ENCODE measurements around the gene MORC3.
"Not testable (repeated sequence)": the region's sequence is repeated elsewhere in the genome, so short reads cannot be mapped to it uniquely, and the experiment has no call there.

The MORC3 gene

DNA sequence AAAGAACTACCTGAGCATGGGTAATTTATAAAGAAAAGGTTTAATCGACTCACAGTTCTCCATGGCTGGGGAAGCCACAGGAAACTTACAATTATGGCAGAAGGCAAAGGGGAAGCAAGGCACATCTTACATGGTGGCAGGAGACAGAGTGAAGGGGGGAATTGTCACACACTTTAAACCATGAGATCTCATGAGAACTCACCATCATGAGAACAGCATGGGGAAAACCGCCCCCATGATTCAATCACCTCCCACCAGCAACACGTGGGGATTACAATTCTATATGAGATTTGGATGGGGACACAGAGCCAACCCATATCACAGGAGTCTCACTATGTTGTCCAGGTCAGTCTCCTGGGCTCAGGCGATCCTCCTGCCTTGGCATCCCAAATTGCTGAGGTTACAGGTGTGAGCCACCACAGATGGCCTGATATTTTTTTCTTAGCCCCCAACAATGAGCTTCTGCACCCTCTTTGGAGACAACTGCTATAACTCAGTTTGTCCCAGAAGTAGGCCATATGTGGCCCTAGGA, 22.5 kb upstream of the MORC3 start:
- TF ChIP-seq, protein P1, sequence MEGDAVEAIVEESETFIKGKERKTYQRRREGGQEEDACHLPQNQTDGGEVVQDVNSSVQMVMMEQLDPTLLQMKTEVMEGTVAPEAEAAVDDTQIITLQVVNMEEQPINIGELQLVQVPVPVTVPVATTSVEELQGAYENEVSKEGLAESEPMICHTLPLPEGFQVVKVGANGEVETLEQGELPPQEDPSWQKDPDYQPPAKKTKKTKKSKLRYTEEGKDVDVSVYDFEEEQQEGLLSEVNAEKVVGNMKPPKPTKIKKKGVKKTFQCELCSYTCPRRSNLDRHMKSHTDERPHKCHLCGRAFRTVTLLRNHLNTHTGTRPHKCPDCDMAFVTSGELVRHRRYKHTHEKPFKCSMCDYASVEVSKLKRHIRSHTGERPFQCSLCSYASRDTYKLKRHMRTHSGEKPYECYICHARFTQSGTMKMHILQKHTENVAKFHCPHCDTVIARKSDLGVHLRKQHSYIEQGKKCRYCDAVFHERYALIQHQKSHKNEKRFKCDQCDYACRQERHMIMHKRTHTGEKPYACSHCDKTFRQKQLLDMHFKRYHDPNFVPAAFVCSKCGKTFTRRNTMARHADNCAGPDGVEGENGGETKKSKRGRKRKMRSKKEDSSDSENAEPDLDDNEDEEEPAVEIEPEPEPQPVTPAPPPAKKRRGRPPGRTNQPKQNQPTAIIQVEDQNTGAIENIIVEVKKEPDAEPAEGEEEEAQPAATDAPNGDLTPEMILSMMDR (IDR thresholded peaks at IDR 0.05; ENCODE audit: low read length, missing control alignments): no peak
- no peak for DNase-seq (ENCODE audit: low read depth)
- H3K4me3 ChIP-seq (replicated peaks; ENCODE audit: low read depth, low read length): no peak overlapping the region

DNA sequence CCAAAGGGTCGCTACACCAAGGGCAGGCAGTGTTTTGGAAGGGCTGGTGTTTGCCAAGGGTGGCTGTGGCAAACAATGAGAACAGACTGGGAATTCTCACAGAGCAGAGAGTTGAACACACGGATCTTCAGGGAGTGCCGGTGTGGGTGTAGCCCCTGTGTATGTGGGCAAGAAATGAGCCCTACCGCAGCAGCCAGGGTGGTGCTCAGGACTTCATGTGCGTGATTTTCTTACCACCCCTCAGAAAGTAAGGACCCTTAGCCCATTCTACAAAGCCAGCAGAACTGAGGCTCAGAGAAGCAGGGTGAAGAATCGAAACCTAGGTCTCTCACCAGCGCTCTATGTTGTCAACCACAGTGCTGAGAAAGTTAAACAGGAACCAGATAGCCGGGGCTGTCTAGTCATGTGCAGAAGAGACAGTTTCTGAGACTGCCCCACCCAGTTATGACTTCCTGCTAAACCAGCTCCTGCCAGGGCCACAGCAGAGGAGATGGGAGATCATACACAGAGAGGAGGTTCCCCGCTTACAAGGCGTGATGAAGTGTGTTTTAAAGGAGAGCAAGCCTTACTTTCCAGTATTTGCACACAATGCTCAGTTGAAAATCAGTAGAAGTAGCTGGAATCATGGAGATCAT, 21.9 kb upstream of the MORC3 start:
- TF ChIP-seq, protein P1 (IDR thresholded peaks at IDR 0.05; ENCODE audit: low read length, missing control alignments): no peak
- H3K4me3 ChIP-seq (replicated peaks; ENCODE audit: low read depth, low read length): no peak overlapping the region
- DNase-seq (ENCODE audit: low read depth): no peak

DNA sequence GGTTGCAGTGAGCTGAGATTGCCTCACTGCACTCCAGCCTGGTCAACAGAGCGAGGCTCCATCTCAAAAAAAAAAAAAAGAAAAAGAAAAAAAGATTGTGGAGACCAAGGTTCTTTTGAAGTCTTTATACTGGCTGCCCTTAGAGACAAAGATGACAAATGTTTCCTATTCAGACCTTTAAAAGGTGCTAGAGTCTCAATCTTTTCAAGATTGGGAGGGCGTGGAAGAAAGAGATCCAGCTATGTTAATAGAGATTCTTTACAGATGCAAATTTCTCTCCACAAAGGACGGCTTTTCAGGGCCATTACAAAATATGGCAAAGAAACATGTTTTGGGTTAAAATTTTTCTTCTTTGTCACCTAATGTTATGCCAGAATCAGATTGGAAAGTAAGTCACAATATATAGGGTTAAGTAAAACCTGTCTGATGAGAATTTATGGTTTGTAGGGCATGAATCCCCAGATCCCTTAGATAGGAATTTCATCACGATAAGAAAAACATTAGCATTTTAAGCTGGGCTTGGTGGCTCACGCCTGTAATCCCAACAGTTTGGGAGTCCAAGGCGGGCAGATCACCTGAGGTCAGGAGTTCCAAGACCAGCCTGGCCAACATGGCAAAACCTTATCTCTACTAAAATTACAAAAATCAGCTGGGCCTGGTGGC, 13.0 kb upstream of the MORC3 start:
- no peak for DNase-seq (ENCODE audit: low read depth)
- TF ChIP-seq, protein P1 (IDR thresholded peaks at IDR 0.05; ENCODE audit: low read length, missing control alignments): no peak
- no peak overlapping the region for H3K4me3 ChIP-seq (replicated peaks; ENCODE audit: low read depth, low read length)

DNA sequence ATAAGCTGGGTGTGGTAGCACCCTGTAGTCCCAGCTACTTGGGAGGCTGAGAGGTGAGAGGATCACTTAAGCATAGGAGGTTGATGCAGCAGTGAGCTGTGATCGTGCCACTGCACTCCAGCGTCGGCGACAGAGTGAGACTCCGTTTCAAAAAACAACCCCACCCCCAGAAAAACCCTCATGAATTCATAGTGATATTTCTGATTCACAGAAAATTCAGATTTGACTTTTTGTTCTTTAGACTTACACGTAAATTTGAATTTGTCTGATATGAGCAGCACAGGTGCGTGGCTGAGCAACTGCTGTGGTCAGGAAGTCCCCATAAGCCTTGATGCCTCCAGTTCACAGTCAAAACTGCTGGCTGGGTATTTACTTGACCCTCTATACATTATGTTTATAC, 10.0 kb upstream of the MORC3 start:
- TF ChIP-seq, protein P1 (IDR thresholded peaks at IDR 0.05; ENCODE audit: low read length, missing control alignments): no peak
- DNase-seq (ENCODE audit: low read depth): no peak
- H3K4me3 ChIP-seq (replicated peaks; ENCODE audit: low read depth, low read length): no peak overlapping the region

DNA sequence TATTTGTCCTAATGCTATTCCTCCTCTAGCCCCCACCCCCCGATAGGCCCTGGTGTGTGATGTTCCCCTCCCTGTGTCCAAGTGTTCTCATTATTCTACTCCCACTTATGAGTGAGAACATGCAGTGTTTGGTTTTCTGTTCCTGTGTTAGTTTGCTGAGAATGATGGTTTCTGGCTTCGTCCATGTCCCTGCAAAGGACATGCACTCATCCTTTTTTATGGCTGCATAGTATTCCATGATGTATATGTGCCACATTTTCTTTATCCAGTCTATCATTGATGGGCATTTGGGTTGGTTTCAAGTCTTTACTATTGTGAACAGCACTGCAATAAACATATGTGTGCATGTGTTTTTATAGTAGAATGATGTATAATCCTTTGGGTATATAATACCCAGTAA, 6.6 kb upstream of the MORC3 start:
- H3K4me3 ChIP-seq (replicated peaks; ENCODE audit: low read depth, low read length); DNase-seq (ENCODE audit: low read depth): not testable (repeated sequence)

DNA sequence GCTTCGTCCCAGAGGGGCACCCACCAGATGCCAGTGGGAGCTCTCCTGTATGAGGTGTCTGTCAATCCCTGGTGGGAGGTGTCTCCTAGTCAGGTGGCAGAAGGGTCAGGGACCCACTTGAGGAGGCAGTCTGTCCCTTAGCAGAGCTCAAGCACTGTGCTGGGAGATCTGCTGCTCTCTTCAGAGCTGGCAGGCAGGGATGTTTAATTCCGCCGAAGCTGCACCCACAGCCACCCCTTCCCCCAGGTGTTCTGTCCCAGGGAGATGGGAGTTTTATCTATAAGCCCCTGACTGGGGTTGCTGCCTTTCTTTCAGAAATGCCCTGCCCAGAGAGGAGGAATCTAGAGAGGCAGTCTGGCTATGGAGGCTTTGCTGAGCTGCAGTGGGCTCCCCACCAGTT, 4.0 kb upstream of the MORC3 start:
- not testable (repeated sequence) for H3K4me3 ChIP-seq (replicated peaks; ENCODE audit: low read depth, low read length); DNase-seq (ENCODE audit: low read depth)

DNA sequence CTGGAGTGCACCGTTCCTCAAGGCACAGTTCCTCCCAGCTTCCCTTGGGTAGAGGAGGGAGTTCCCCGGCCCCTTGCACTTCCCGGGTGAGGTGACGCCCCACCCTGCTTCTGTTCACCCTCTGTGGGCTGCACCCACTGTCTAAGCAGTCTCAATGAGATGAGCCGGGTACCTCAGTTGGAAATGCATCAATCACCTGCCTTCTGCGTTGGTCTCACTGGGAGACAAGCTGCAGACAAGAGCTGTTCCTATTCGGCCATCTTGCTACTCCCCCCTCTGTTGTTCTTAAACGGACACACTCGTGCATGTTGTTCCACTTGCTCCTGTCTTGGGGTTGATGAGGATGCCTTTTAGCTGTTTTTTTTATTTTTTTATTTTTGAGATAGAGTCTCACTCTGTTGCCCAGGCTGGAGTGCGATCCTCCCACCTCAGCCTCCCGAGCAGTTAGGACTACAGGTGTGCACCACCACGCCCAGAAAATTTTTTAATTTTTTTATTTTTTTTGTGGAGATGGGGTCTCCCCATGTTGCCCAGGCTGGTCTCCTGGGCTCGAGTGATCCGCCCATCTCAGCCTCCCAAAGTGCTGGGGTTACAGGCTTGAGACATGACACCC, 3.0 kb upstream of the MORC3 start:
- TF ChIP-seq, protein P1 (IDR thresholded peaks at IDR 0.05; ENCODE audit: low read length, missing control alignments): no peak
- H3K4me3 ChIP-seq (replicated peaks; ENCODE audit: low read depth, low read length): no peak overlapping the region
- no peak for DNase-seq (ENCODE audit: low read depth)

DNA sequence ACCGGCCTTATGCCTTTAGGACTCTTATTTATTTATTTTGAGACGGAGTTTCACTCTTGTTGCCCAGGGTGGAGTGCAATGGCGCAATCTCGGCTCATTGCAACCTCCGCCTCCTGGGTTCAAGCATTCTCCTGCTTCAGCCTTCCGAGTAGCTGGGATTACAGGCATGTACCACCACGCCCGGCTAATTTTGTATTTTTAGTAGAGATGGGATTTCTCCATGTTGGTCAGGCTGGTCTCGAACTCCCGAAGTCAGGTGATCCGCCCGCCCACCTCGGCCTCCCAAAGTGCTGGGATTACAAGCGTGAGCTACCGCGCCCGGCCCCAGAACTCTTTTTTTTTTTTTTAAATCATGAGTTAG, 611 bp upstream of the MORC3 start:
- H3K4me3 ChIP-seq (replicated peaks; ENCODE audit: low read depth, low read length): peak overlapping the region; percentile 90
- not testable (repeated sequence) for DNase-seq (ENCODE audit: low read depth)

Measured in fibroblast of pulmonary artery (primary cell).